MM.1S (cell line): Measurements from ENCODE around the gene CD82.

Experiments
- DNase-seq: peaks from one replicate; pipeline ENCODE4 v3.0.0-alpha.2; 2015
- H2AFZ ChIP-seq: fragments of 300-600 bp; sonication (generic); 2 replicates; pipeline ENCODE4 v1.6.0; 2016; ENCODE audit warnings: antibody characterized with exemption, low read length
- H3F3A ChIP-seq: fragments of 300-600 bp; sonication (generic); 2 replicates; pipeline ENCODE4 v1.6.1; 2016; ENCODE audit warnings: mild to moderate bottlenecking, antibody characterized with exemption, low read length, moderate library complexity, mixed read lengths; ENCODE audit not compliant: insufficient read depth
- H3K27ac ChIP-seq: fragments of 300-600 bp; sonication (generic); 2 replicates; pipeline ENCODE4 v1.5.1; 2016; ENCODE audit warnings: mild to moderate bottlenecking, low read length
- H3K27me3 ChIP-seq: fragments of 300-600 bp; sonication (generic); replicated peaks from 2 replicates; pipeline ENCODE4 v1.6.0; 2016; ENCODE audit warnings: low read length; ENCODE audit not compliant: insufficient read depth
- H3K36me3 ChIP-seq: fragments of 300-600 bp; sonication (generic); replicated peaks from 2 replicates; pipeline ENCODE4 v1.6.1; 2016; ENCODE audit warnings: mild to moderate bottlenecking, low read length, mixed read lengths; ENCODE audit not compliant: insufficient read depth
- H3K4me1 ChIP-seq: fragments of 300-600 bp; sonication (generic); 2 replicates; pipeline ENCODE4 v1.6.1; 2016; ENCODE audit warnings: low read length, mixed read lengths
- H3K4me2 ChIP-seq: fragments of 300-600 bp; sonication (generic); 2 replicates; pipeline ENCODE4 v1.6.0; 2016; ENCODE audit warnings: low read depth, low read length
- H3K4me3 ChIP-seq: fragments of 300-600 bp; sonication (generic); 2 replicates; pipeline ENCODE4 v1.5.1; 2016; ENCODE audit warnings: low read length, mixed read lengths
- H3K79me2 ChIP-seq: fragments of 300-600 bp; sonication (generic); 2 replicates; pipeline ENCODE4 v1.6.1; 2016; ENCODE audit warnings: mixed run types, low read length, mixed read lengths
- H3K9ac ChIP-seq: fragments of 300-600 bp; sonication (generic); 2 replicates; pipeline ENCODE4 v1.6.1; 2016; ENCODE audit warnings: low read length, mixed read lengths
- H3K9me2 ChIP-seq: fragments of 300-600 bp; sonication (generic); replicated peaks from 2 replicates; pipeline ENCODE4 v1.6.1; 2016; ENCODE audit warnings: mild to moderate bottlenecking, low read length, mixed read lengths; ENCODE audit not compliant: insufficient read depth
- H3K9me3 ChIP-seq: fragments of 300-600 bp; sonication (generic); replicated peaks from 2 replicates; pipeline ENCODE4 v1.6.1; 2016; ENCODE audit warnings: mild to moderate bottlenecking, low read length, mixed read lengths; ENCODE audit not compliant: insufficient read depth
- H4K20me1 ChIP-seq: fragments of 300-600 bp; sonication (generic); 2 replicates; pipeline ENCODE4 v1.6.1; 2016; ENCODE audit warnings: mild to moderate bottlenecking, low read length, moderate library complexity, mixed read lengths; ENCODE audit not compliant: insufficient read depth
- CTCF ChIP-seq: fragments of 300-600 bp; sonication (generic); IDR thresholded peaks from 2 replicates; pipeline ENCODE4 v1.5.1; 2016; ENCODE audit warnings: antibody characterized with exemption, low read length, mixed read lengths
- EZH2 ChIP-seq: fragments of 300-600 bp; sonication (generic); optimal IDR thresholded peaks from 2 replicates; pipeline ENCODE3; 2017; ENCODE audit warnings: low read depth, mild to moderate bottlenecking, antibody characterized with exemption, low read length, mixed read lengths
- EZH2phosphoT487 ChIP-seq: fragments of 300-600 bp; sonication (generic); IDR thresholded peaks from 2 replicates; pipeline ENCODE4 v1.6.1; 2018; ENCODE audit warnings: antibody characterized with exemption, low read length

The CD82 gene

DNA sequence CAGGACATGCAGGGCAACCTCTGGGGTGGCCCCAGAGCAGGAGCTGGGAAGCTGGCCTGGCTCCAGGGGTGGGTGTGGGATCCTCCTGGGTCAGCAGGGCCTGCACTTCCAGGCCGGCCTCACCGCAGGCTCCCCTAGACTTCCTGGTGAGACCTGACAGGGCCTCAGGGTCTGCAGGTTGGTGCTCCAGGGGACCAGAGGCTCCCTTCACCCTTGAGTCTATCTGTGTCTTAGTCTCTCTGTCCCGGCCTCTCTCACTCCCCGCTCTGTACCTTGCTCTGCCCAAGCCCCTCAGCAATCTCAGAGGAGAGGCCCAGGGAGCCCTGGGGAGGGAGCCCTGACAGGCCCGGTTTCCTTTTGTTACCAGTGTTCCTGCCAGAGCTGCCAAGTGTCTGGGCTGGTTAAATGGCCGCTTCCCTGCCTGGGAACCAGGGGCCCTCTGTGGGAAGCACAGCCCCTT lies 13.9 kb downstream of the CD82 start:
- Histone ChIP-seq H3K4me1 (peaks cover 11% of the 10 kb centered on the region), H3K9ac (no peak overlapping the region), H3K9me2 (no peaks in the 10 kb centered on the region), H3K4me2 (no peak overlapping the region), H3F3A (no peaks in the 10 kb centered on the region), H3K79me2 (peaks cover 95% of the 10 kb centered on the region), H4K20me1 (no peaks in the 10 kb centered on the region), H3K36me3 (no peaks in the 10 kb centered on the region), H3K4me3 (no peak overlapping the region), H3K9me3 (no peaks in the 10 kb centered on the region), H3K27ac (no peak overlapping the region), H2AFZ (no peak overlapping the region), H3K27me3 (no peaks in the 10 kb centered on the region)
- no peak for DNase-seq
- no peak for TF ChIP-seq EZH2phosphoT487
- no peak for TF ChIP-seq EZH2
- TF ChIP-seq CTCF, result no peak

DNA sequence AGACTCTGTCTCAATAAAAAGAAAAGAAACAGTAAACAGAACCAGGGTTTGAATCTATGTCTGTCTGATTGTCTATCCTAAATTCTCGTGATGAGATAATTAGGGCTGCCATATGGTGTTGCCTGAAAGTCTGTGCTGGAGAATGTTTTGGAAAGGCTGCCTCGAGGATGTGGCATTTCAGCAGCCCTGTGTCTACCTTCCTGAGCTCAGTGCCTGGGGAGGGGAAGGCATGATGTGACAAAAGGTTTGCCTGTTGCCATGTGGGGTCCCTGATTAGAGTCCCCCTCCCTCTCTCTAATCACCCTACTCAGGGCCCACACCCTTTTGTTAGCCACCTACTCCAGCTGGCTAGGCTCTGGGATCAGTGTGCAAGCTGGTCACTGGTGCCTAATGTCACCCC lies 15.2 kb downstream of the CD82 start:
- Histone ChIP-seq H3F3A (no peaks in the 10 kb centered on the region), H3K79me2 (peaks cover 93% of the 10 kb centered on the region), H3K9me3 (no peaks in the 10 kb centered on the region), H3K9ac (no peak overlapping the region), H3K4me2 (no peak overlapping the region), H3K27me3 (no peaks in the 10 kb centered on the region), H3K4me3 (no peak overlapping the region), H4K20me1 (no peaks in the 10 kb centered on the region), H3K27ac (no peak overlapping the region), H3K36me3 (no peaks in the 10 kb centered on the region), H2AFZ (no peak overlapping the region), H3K4me1 (no peaks in the 10 kb centered on the region), H3K9me2 (no peaks in the 10 kb centered on the region)
- TF ChIP-seq EZH2phosphoT487 (no peak), EZH2 (no peak), CTCF (no peak)
- no peak for DNase-seq

DNA sequence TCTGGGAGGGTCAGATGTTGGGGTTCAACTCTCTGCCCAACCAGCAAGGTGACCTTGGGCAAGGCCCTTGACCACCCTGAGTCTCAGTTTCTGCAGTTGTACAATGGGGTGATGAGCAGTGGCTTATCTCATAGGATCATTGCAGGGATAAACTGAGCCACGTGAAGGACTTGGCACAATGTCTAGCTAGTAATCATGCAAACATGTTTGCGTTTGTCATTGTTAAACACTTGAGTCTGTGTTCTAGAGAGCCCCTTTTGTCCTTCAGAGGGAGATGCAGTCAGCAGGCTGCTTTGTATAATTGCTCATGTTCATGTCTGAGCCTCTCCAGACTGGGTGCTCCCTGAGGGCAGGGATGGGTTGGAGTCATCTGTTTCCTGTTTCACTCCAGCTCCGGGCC lies 15.8 kb downstream of the CD82 start:
- Histone ChIP-seq H3K9ac (no peak overlapping the region), H3K9me3 (no peaks in the 10 kb centered on the region), H3K4me2 (no peak overlapping the region), H3K36me3 (no peaks in the 10 kb centered on the region), H2AFZ (no peak overlapping the region), H3K27ac (no peak overlapping the region), H3F3A (no peaks in the 10 kb centered on the region), H3K79me2 (peaks cover 91% of the 10 kb centered on the region), H3K27me3 (no peaks in the 10 kb centered on the region), H4K20me1 (no peaks in the 10 kb centered on the region), H3K4me1 (no peaks in the 10 kb centered on the region), H3K4me3 (no peak overlapping the region), H3K9me2 (no peaks in the 10 kb centered on the region)
- DNase-seq, result no peak
- no peak for TF ChIP-seq EZH2
- no peak for TF ChIP-seq EZH2phosphoT487
- TF ChIP-seq CTCF, result no peak
